Epithelial cell of proximal tubule (primary cell): ENCODE data around the gene LRRC3C. TPM values are rescaled to one million over a fixed set of nuclear protein-coding genes. Genes with fewer than 3 reads are reported as not detected.

ENCODE experiments used
- DNase-seq: peaks from one replicate; pipeline ENCODE4 v3.0.0-alpha.2; 2011; ENCODE audit warnings: low read depth
- H3K4me3 ChIP-seq: 2 replicates; pipeline ENCODE4 v1.5.1; 2011; ENCODE audit warnings: low read depth, mild to moderate bottlenecking, low read length
- total RNA-seq: library from RNA; depleted of rRNA; stranded (reverse); fragments of >200 nt; gene quantifications from 2 replicates; pipeline ENCODE4 v1.2.3, GENCODE V29; 2015
- TF ChIP-seq, protein P1 (sequence below): conservative IDR thresholded peaks from 2 replicates; pipeline ENCODE4 v1.5.1; 2012; ENCODE audit warnings: low read depth, mild to moderate bottlenecking, low read length

The LRRC3C gene
- total RNA-seq, 1 donor from 2014 or later: not detected

DNA sequence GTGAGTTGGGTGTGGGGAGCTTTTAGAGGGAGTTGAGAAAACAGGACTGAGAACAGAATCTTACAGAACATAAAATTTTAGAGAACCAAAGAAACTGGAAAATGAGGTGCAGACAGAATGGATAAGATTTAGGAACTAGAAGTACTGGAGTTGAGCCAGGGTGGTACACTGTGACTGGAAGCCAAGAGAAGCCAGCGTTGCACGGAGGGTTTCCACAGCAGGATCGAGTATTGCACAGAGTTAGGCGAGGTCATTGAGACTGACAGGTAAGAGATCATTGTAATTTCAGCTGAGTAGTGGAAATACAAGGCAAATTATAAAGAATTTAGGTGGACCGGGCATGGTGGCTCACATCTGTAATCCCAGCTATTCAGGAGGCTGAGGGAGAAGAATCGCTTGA, 41.8 kb downstream of the LRRC3C start:
- TF ChIP-seq, protein P1, sequence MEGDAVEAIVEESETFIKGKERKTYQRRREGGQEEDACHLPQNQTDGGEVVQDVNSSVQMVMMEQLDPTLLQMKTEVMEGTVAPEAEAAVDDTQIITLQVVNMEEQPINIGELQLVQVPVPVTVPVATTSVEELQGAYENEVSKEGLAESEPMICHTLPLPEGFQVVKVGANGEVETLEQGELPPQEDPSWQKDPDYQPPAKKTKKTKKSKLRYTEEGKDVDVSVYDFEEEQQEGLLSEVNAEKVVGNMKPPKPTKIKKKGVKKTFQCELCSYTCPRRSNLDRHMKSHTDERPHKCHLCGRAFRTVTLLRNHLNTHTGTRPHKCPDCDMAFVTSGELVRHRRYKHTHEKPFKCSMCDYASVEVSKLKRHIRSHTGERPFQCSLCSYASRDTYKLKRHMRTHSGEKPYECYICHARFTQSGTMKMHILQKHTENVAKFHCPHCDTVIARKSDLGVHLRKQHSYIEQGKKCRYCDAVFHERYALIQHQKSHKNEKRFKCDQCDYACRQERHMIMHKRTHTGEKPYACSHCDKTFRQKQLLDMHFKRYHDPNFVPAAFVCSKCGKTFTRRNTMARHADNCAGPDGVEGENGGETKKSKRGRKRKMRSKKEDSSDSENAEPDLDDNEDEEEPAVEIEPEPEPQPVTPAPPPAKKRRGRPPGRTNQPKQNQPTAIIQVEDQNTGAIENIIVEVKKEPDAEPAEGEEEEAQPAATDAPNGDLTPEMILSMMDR: no peak
- H3K4me3 ChIP-seq: no peak overlapping the region
- DNase-seq: no peak

DNA sequence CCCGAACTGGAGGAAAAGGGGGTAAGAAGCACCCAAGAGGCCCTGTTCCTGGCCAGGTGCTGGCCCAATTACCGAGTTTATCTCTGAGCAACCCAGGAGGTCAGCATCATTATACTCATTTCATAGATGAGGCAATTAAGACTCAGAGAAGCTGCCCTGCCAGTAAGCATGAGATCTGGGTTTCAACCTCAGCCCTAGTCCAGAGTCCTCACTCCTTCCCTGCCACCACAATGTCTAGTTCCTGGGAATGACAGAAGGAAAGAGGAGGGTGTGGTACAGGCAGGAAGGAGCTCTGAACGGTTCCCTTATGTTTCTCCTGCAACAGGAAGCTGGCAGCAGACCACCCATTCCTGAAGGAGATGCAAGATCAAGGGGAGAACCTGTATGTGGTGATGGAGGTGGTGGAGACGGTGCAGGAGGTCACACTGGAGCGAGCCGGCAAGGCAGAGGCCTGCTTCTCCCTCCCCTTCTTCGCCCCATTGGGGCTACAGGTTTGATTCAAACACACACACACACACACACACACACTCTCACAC, 42.7 kb downstream of the LRRC3C start:
- TF ChIP-seq, protein P1: no peak
- no peak overlapping the region for H3K4me3 ChIP-seq
- no peak for DNase-seq

DNA sequence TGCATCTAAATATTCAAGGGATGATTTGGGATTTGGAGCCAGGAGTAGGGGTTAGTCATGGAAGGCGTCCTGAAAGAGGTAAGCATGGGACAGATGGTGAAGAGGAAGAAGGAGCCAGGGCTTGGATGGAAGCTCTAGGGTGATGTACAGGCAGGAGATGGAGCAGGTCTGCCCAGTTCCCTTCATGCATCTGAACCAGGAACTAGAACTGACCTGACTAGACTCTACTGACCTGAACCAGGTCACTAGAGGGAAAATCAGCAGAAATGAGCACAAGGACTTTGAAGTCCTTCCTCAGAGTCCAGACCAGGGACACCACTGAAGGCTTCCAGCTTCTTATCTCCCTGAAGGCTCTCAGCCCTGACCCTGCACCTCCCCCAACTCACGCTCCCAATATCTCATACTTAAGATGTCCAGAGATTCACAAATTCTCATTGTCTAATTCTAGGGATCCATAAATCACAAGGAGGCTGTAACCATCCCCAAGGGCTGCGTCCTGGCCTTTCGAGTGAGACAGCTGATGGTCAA, 43.6 kb downstream of the LRRC3C start:
- no peak for DNase-seq
- H3K4me3 ChIP-seq: no peak overlapping the region
- TF ChIP-seq, protein P1: no peak

DNA sequence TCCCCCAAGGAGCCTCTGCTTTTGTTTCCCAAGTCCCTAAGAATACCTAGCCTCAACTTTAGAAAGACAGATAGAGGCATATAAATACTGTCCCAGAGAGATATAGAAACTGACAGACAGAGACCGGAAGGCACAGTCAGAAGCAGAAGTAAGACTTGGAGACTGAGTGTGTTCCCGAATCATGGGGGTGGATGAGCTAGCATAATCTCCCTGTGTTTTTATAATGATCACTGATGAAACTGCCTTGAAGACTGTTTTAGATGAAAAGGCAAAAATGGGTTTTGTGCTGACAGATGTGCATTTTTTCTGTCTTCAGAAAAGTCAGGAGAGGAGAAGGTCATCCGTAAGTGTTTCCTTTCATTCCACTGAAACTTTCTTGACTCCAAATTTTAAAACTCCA, 44.7 kb downstream of the LRRC3C start:
- H3K4me3 ChIP-seq: no peak overlapping the region
- no peak for DNase-seq
- TF ChIP-seq, protein P1: no peak

DNA sequence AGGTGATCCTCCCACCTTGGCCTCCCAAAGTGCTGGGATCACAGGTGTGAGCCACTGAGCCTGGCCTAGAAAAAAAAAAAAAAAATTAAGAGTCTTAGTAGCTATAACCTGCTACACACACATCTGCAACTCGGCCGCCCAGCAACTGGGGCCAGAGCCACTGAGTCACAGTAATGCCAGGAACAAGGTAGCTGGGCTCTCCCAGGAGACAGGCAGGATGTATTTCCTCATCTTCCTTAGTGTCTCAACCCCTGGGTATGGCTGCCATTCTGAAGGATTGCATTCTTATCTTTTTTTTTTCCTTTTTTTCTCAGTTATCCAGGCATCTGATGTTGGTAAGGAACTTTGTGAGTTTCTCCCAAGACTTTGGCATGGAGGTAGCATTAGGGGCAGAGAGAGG, 46.0 kb downstream of the LRRC3C start:
- DNase-seq: no peak
- H3K4me3 ChIP-seq: no peak overlapping the region
- TF ChIP-seq, protein P1: no peak

DNA sequence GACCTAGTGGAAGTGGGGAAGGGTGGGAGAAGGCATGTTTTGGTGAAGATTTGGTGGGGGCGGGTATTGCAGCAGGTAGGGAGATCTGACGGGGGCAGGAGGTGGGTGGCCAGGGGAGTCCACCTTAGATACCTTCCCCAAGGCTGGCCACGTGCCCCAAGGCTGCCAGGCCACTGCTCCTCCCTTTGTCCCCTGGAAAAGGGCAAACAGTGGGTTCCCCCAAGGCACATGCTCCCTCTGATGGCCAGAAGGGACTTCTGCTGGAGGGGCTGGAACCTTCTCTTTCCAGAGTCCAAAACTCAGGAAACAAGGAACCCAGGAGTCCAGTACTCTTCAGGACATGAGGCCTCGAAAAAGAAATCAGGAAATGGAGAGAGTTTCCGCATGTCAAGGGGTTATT, 46.9 kb downstream of the LRRC3C start:
- no peak for DNase-seq
- TF ChIP-seq, protein P1: no peak
- H3K4me3 ChIP-seq: no peak overlapping the region

DNA sequence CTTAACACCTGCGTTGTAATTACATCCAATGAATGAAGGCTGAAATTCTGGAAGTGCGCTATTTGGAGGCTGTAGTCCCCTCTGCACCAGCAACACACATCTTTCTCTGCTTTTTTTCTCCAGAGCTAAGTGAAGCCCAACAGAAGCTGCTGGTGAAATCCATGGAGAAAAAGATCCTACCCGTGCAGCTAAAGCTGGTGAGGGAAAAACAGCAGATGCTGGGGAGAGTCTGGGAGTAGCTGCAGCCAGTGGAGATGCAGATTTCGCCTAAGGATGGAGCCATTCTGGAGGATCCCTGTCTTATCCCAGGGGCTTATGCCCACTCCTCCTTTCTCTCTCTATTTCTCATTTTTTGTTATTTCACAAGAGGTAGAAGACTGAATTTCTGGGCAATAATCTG, 48.3 kb downstream of the LRRC3C start:
- TF ChIP-seq, protein P1: no peak
- H3K4me3 ChIP-seq: no peak overlapping the region
- no peak for DNase-seq
